H9 (cell line): ENCODE results near the gene PEX7. TPM values are rescaled to one million over a fixed set of nuclear protein-coding genes. Genes with fewer than 3 reads are reported as not detected.

Experiments
- DNase-seq: peaks from one replicate; pipeline ENCODE4 v3.0.0-alpha.2; 2017
- H2AFZ ChIP-seq: one replicate; pipeline ENCODE4 v1.6.1; 2013; ENCODE audit warnings: mild to moderate bottlenecking, low read length, control low read depth, moderate library complexity
- H2AK5ac ChIP-seq: 2 replicates; pipeline ENCODE4 v1.6.1; 2013; ENCODE audit warnings: low read length, control low read depth, mixed read lengths; ENCODE audit not compliant: insufficient read length
- H2BK120ac ChIP-seq: one replicate; pipeline ENCODE4 v1.6.1; 2013; ENCODE audit warnings: low read depth, mild to moderate bottlenecking, low read length, control low read depth, inconsistent platforms; ENCODE audit not compliant: poor library complexity, severe bottlenecking
- H2BK12ac ChIP-seq: 2 replicates; pipeline ENCODE4 v1.6.1; 2013; ENCODE audit warnings: low read length, control low read depth, mixed read lengths, low read depth; ENCODE audit not compliant: insufficient read length
- H2BK15ac ChIP-seq: 2 replicates; pipeline ENCODE4 v1.6.1; 2013; ENCODE audit warnings: low read depth, low read length, control low read depth
- H2BK20ac ChIP-seq: one replicate; pipeline ENCODE4 v1.6.1; 2013; ENCODE audit warnings: low read depth, mild to moderate bottlenecking, low read length, control low read depth, inconsistent platforms; ENCODE audit not compliant: poor library complexity, severe bottlenecking
- H2BK5ac ChIP-seq: 2 replicates; pipeline ENCODE4 v1.6.1; 2013; ENCODE audit warnings: low read length, control low read depth, mixed read lengths; ENCODE audit not compliant: insufficient read length
- H3K14ac ChIP-seq: 2 replicates; pipeline ENCODE4 v1.6.1; 2013; ENCODE audit warnings: low read length, control low read depth; ENCODE audit not compliant: insufficient read depth
- H3K18ac ChIP-seq: 2 replicates; pipeline ENCODE4 v1.6.1; 2013; ENCODE audit warnings: low read depth, mild to moderate bottlenecking, mixed read lengths, low read length, control low read depth; ENCODE audit not compliant: insufficient read length
- H3K23ac ChIP-seq: 2 replicates; pipeline ENCODE4 v1.6.1; 2013; ENCODE audit warnings: low read length, control low read depth, mixed read lengths, low read depth; ENCODE audit not compliant: insufficient read length
- H3K23me2 ChIP-seq: 2 replicates; pipeline ENCODE4 v1.6.1; 2013; ENCODE audit warnings: low read depth, mild to moderate bottlenecking, mixed read lengths, low read length, control low read depth; ENCODE audit not compliant: insufficient read length, poor library complexity, severe bottlenecking
- H3K27ac ChIP-seq: 2 replicates; pipeline ENCODE4 v1.5.1; 2013; ENCODE audit warnings: low read length, control low read depth, mixed read lengths, low read depth; ENCODE audit not compliant: insufficient read length
- H3K27me3 ChIP-seq: 2 replicates; pipeline ENCODE4 v1.6.1; 2013; ENCODE audit warnings: low read length, control low read depth, inconsistent platforms; ENCODE audit not compliant: insufficient read depth
- H3K4ac ChIP-seq: 2 replicates; pipeline ENCODE4 v1.6.1; 2013; ENCODE audit warnings: low read depth, mild to moderate bottlenecking, control low read depth, inconsistent platforms, low read length, moderate library complexity
- H3K4me1 ChIP-seq: 2 replicates; pipeline ENCODE4 v1.6.1; 2013; ENCODE audit warnings: low read length, control low read depth, inconsistent platforms; ENCODE audit not compliant: insufficient read depth
- H3K4me2 ChIP-seq: 2 replicates; pipeline ENCODE4 v1.6.1; 2013; ENCODE audit warnings: low read length, control low read depth, mixed read lengths; ENCODE audit not compliant: insufficient read length, insufficient read depth
- H3K56ac ChIP-seq: 2 replicates; pipeline ENCODE4 v1.6.1; 2013; ENCODE audit warnings: low read depth, mild to moderate bottlenecking, mixed read lengths, low read length, control low read depth; ENCODE audit not compliant: insufficient read length
- H3K79me1 ChIP-seq: 2 replicates; pipeline ENCODE4 v1.6.1; 2013; ENCODE audit warnings: low read depth, mild to moderate bottlenecking, moderate library complexity, low read length, control low read depth, inconsistent platforms; ENCODE audit not compliant: insufficient read depth, poor library complexity, severe bottlenecking
- H3K79me2 ChIP-seq: 2 replicates; pipeline ENCODE4 v1.6.1; 2013; ENCODE audit warnings: low read length, control low read depth, inconsistent platforms; ENCODE audit not compliant: insufficient read depth
- H3K9ac ChIP-seq: 2 replicates; pipeline ENCODE4 v1.6.1; 2013; ENCODE audit warnings: low read length, control low read depth, mixed read lengths; ENCODE audit not compliant: insufficient read length; ENCODE audit errors: extremely low read depth
- H3K9me3 ChIP-seq: one replicate; pipeline ENCODE4 v1.6.1; 2013; ENCODE audit warnings: low read depth, low read length, inconsistent platforms; ENCODE audit not compliant: control insufficient read depth
- H3T11ph ChIP-seq: one replicate; pipeline ENCODE4 v1.6.1; 2013; ENCODE audit warnings: mild to moderate bottlenecking, low read length, control low read depth, inconsistent platforms
- H4K20me1 ChIP-seq: one replicate; pipeline ENCODE4 v1.6.1; 2013; ENCODE audit not compliant: control insufficient read depth, insufficient read length, insufficient read depth
- H4K5ac ChIP-seq: 2 replicates; pipeline ENCODE4 v1.6.1; 2013; ENCODE audit warnings: low read depth, mild to moderate bottlenecking, mixed read lengths, low read length, control low read depth; ENCODE audit not compliant: insufficient read length
- H4K8ac ChIP-seq: replicated peaks from 2 replicates; pipeline ENCODE4 v1.6.1; 2013; ENCODE audit warnings: low read length, control low read depth, mixed read lengths, low read depth; ENCODE audit not compliant: insufficient read length
- H4K91ac ChIP-seq: 2 replicates; pipeline ENCODE4 v1.6.1; 2013; ENCODE audit warnings: low read depth, mild to moderate bottlenecking, moderate library complexity, mixed read lengths, low read length, control low read depth; ENCODE audit not compliant: insufficient read length
- H3K27ac Mint-ChIP-seq, 3 experiments: 2 replicates in 2 of 3; 3 replicates in 1 of 3; pipeline ENCODE4 v1.8.0; 2020 to 2021; ENCODE audit warnings: mixed read lengths in 3 of 3, mild to moderate bottlenecking in 1 of 3, moderate library complexity in 1 of 3
- H3K27me3 Mint-ChIP-seq: 2 replicates; pipeline ENCODE4 v1.8.0; 2021; ENCODE audit warnings: low read depth, mild to moderate bottlenecking, moderate library complexity, mixed read lengths
- H3K36me3 Mint-ChIP-seq, 3 experiments: 2 replicates in 2 of 3; 3 replicates in 1 of 3; pipeline ENCODE4 v1.8.0; 2020 to 2021; ENCODE audit warnings: low read depth in 3 of 3, mixed read lengths in 3 of 3; ENCODE audit not compliant: insufficient read depth in 1 of 3
- H3K4me1 Mint-ChIP-seq, 2 experiments: 2 replicates each; pipeline ENCODE4 v1.8.0; 2020; ENCODE audit warnings: mixed read lengths in 2 of 2
- H3K4me3 Mint-ChIP-seq, 2 experiments: 2 replicates in 1 of 2; 3 replicates in 1 of 2; pipeline ENCODE4 v1.8.0; 2020 to 2021; ENCODE audit warnings: mild to moderate bottlenecking in 2 of 2, mixed read lengths in 2 of 2, moderate library complexity in 1 of 2
- H3K9me3 Mint-ChIP-seq, 2 experiments: 2 replicates in 1 of 2; 3 replicates in 1 of 2; pipeline ENCODE4 v1.8.0; 2020; ENCODE audit warnings: mild to moderate bottlenecking in 2 of 2, mixed read lengths in 2 of 2, moderate library complexity in 1 of 2
- WGBS: extraction: QIAGEN DNeasy Blood & Tissue Kit; methylation state at CpG from one replicate; pipeline ENCODE4 v1.1.7; 2013; ENCODE audit warnings: missing lambda C conversion rate, low lambda C conversion rate, mixed read lengths; ENCODE audit not compliant: insufficient read length; ENCODE audit errors: extremely low coverage; 5-methylcytosine and 5-hydroxymethylcytosine counted together
- total RNA-seq: library from RNA; stranded (reverse); gene quantifications from 2 replicates; pipeline ENCODE4 v1.2.1, GENCODE V29; 2021
- TF ChIP-seq, protein P1 (sequence below): fragments of 200-600 bp; sonication (generic); conservative IDR thresholded peaks from 3 replicates; pipeline ENCODE4 v1.8.0; 2021; ENCODE audit warnings: antibody characterized with exemption, mild to moderate bottlenecking

Gene PEX7
- total RNA-seq, 1 experiment from 2014 or later, result 8.4 TPM

DNA sequence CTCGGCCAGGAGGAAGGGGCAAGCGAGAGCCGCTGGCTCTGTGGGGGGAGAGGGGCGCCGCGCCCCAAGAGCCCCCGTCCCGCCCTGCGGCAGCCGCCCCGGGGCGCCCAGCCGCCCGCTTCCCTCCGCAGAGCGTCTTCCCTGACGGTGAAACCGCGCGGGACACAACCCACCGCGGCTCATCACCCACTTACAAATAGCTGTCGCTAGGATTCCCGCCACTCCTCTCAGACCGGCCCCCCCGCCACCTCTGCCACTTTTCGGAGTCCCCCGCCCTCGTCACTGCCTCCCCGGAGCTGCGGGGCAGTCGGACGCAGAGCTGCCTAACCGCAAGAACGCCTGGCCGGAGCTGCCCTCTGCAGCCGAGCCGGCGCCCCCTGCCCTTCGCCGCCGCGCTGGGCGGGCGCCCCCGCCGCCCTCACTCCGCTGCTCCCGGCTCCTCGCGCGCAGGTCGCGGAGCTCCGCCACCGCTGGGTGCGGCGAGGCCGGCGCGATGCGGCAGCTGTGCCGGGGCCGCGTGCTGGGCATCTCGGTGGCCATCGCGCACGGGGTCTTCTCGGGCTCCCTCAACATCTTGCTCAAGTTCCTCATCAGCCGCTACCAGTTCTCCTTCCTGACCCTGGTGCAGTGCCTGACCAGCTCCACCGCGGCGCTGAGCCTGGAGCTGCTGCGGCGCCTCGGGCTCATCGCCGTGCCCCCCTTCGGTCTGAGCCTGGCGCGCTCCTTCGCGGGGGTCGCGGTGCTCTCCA is 99.7 kb downstream of the PEX7 start, which contains the start of gene SLC35D3:
Gene SLC35D3, plus strand, starts transcription at position 366 of the 749 bp plus-strand sequence. Its CDS starts 128 bp downstream, at position 494.
- H3K27me3 ChIP-seq, result peaks cover 26% of the 10 kb centered on the region; the same call in 1 of the 2 replicates
- no peak within 1 kb of the TSS for H4K5ac ChIP-seq
- no peak within 1 kb of the TSS for H2BK120ac ChIP-seq
- H3K4me1 ChIP-seq, result peaks cover 2% of the 10 kb centered on the region; the same call in 1 of the 2 replicates
- peaks cover 78% of the 10 kb centered on the region for H3K27me3 Mint-ChIP-seq
- no CpG with 5 or more reads among the region's 86 CpGs for WGBS
- H3K4me1 Mint-ChIP-seq, result peaks cover 6 to 19% of the 10 kb centered on the region in 2 experiments
- H3T11ph ChIP-seq, result no peak within 1 kb of the TSS
- no peaks in the 10 kb centered on the region; a peak in 1 of 5 replicates for H3K9me3 Mint-ChIP-seq
- no peaks in the 10 kb centered on the region for H3K79me1 ChIP-seq
- no peak within 1 kb of the TSS for H3K4ac ChIP-seq
- no peak within 1 kb of the TSS for H2BK20ac ChIP-seq
- no peak within 1 kb of the TSS for H4K91ac ChIP-seq
- H3K79me2 ChIP-seq, result no peaks in the 10 kb centered on the region
- no peak within 1 kb of the TSS for H3K9ac ChIP-seq
- H3K56ac ChIP-seq, result no peak within 1 kb of the TSS
- peak within 1 kb of the TSS; percentile 55 for H3K4me2 ChIP-seq
- H2BK5ac ChIP-seq, result no peak within 1 kb of the TSS
- H3K27ac ChIP-seq, result no peak within 1 kb of the TSS
- H3K9me3 ChIP-seq, result no peaks in the 10 kb centered on the region
- no peak within 1 kb of the TSS for H2BK15ac ChIP-seq
- no peak within 1 kb of the TSS for H3K18ac ChIP-seq
- H3K27ac Mint-ChIP-seq, result no peak within 1 kb of the TSS
- H3K36me3 Mint-ChIP-seq, result no peaks in the 10 kb centered on the region; a peak in 2 of 7 replicates
- no peak within 1 kb of the TSS for H2BK12ac ChIP-seq
- H3K4me3 Mint-ChIP-seq, result peak within 1 kb of the TSS; percentile 66 to 85
- peak; percentile 56 for DNase-seq
- no peak within 1 kb of the TSS for H4K8ac ChIP-seq
- no peaks in the 10 kb centered on the region for H4K20me1 ChIP-seq
- peak within 1 kb of the TSS; percentile 2; the same call in 1 of the 2 replicates for H3K14ac ChIP-seq
- H2AFZ ChIP-seq, result no peak within 1 kb of the TSS
- peaks cover 25% of the 10 kb centered on the region for H3K23me2 ChIP-seq
- H3K23ac ChIP-seq, result no peak within 1 kb of the TSS
- TF ChIP-seq, protein P1, sequence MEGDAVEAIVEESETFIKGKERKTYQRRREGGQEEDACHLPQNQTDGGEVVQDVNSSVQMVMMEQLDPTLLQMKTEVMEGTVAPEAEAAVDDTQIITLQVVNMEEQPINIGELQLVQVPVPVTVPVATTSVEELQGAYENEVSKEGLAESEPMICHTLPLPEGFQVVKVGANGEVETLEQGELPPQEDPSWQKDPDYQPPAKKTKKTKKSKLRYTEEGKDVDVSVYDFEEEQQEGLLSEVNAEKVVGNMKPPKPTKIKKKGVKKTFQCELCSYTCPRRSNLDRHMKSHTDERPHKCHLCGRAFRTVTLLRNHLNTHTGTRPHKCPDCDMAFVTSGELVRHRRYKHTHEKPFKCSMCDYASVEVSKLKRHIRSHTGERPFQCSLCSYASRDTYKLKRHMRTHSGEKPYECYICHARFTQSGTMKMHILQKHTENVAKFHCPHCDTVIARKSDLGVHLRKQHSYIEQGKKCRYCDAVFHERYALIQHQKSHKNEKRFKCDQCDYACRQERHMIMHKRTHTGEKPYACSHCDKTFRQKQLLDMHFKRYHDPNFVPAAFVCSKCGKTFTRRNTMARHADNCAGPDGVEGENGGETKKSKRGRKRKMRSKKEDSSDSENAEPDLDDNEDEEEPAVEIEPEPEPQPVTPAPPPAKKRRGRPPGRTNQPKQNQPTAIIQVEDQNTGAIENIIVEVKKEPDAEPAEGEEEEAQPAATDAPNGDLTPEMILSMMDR, result no peak
- H2AK5ac ChIP-seq, result no peak within 1 kb of the TSS
